SK-N-SH treated with all-trans-retinoic acid at 6 μM for 48 hours (cell line): ENCODE data around the gene LRP11.

ENCODE experiments used
- ATAC-seq: fragments of 200-7000 bp; cut with Tn5 transposase; 3 replicates; pipeline ENCODE4 v1.9.1; 2020; ENCODE audit warnings: mild to moderate bottlenecking, moderate library complexity
- ARNTL ChIP-seq: fragments of 450-650 bp; formaldehyde crosslinking; IDR thresholded peaks from 2 replicates; pipeline ENCODE4 v1.5.0; 2020; ENCODE audit warnings: low read depth, mild to moderate bottlenecking, moderate library complexity, borderline replicate concordance
- BACH2 ChIP-seq: fragments of 250-450 bp; sonication (Bioruptor Pico); IDR thresholded peaks from 2 replicates; pipeline ENCODE4 v1.9.0; 2021; ENCODE audit warnings: mild to moderate bottlenecking, borderline replicate concordance
- CREB5 ChIP-seq: fragments of 250-450 bp; sonication (Bioruptor Pico); IDR thresholded peaks from 2 replicates; pipeline ENCODE4 v1.5.1; 2020; ENCODE audit warnings: low read depth, mild to moderate bottlenecking, moderate library complexity
- CSDC2 ChIP-seq: fragments of 250-450 bp; sonication (Bioruptor Pico); IDR thresholded peaks from 2 replicates; pipeline ENCODE4 v1.5.0; 2020; ENCODE audit warnings: mild to moderate bottlenecking, moderate library complexity
- GLIS3 ChIP-seq: fragments of 250-450 bp; sonication (Bioruptor Pico); IDR thresholded peaks from 2 replicates; pipeline ENCODE4 v1.5.0; 2020; ENCODE audit warnings: mild to moderate bottlenecking, moderate library complexity
- ISL1 ChIP-seq: fragments of 250-450 bp; sonication (Bioruptor Pico); IDR thresholded peaks from 2 replicates; pipeline ENCODE4 v2.1.2; 2022; ENCODE audit warnings: mild to moderate bottlenecking, moderate library complexity
- OSR1 ChIP-seq: fragments of 250-450 bp; sonication (Bioruptor Pico); IDR thresholded peaks from 2 replicates; pipeline ENCODE4 v1.8.0; 2022; ENCODE audit warnings: moderate library complexity, mild to moderate bottlenecking, inconsistent platforms
- POU6F1 ChIP-seq: fragments of 250-450 bp; sonication (Bioruptor Pico); IDR thresholded peaks from 2 replicates; pipeline ENCODE4 v1.8.0; 2021; ENCODE audit warnings: low read depth, mild to moderate bottlenecking, moderate library complexity, borderline replicate concordance
- PPARA ChIP-seq: fragments of 250-450 bp; sonication (Bioruptor Pico); IDR thresholded peaks from 2 replicates; pipeline ENCODE4 v1.5.0; 2020; ENCODE audit warnings: mild to moderate bottlenecking, borderline replicate concordance
- RARB ChIP-seq: fragments of 250-450 bp; sonication (Bioruptor Pico); IDR thresholded peaks from 2 replicates; pipeline ENCODE4 v1.8.0; 2021; ENCODE audit warnings: mild to moderate bottlenecking, moderate library complexity
- TCF4 ChIP-seq: fragments of 250-450 bp; sonication (Bioruptor Pico); IDR thresholded peaks from 2 replicates; pipeline ENCODE4 v1.8.0; 2021; ENCODE audit warnings: mild to moderate bottlenecking, moderate library complexity, borderline replicate concordance
- TOX ChIP-seq: fragments of 250-450 bp; sonication (Bioruptor Pico); IDR thresholded peaks from 2 replicates; pipeline ENCODE4 v1.8.0; 2021; ENCODE audit warnings: mild to moderate bottlenecking, moderate library complexity, borderline replicate concordance
- ZC3H10 ChIP-seq: fragments of 250-450 bp; sonication (Bioruptor Pico); IDR thresholded peaks from 2 replicates; pipeline ENCODE4 v1.5.1; 2021; ENCODE audit warnings: mild to moderate bottlenecking, moderate library complexity
- ZFP3 ChIP-seq: fragments of 250-450 bp; sonication (Bioruptor Pico); IDR thresholded peaks from 2 replicates; pipeline ENCODE4 v1.5.0; 2020; ENCODE audit warnings: mild to moderate bottlenecking, moderate library complexity
- ZFP30 ChIP-seq: fragments of 450-650 bp; formaldehyde crosslinking; IDR thresholded peaks from 2 replicates; pipeline ENCODE4 v1.5.0; 2022; ENCODE audit warnings: mild to moderate bottlenecking, moderate library complexity
- ZNF565 ChIP-seq: fragments of 450-650 bp; formaldehyde crosslinking; conservative IDR thresholded peaks from 2 replicates; pipeline ENCODE4 v1.5.0; 2020; ENCODE audit warnings: low read depth, mild to moderate bottlenecking, moderate library complexity
- ZNF8 ChIP-seq: fragments of 450-650 bp; formaldehyde crosslinking; IDR thresholded peaks from 2 replicates; pipeline ENCODE4 v1.5.0; 2020; ENCODE audit warnings: mild to moderate bottlenecking, moderate library complexity
- TF ChIP-seq, protein P1 (sequence below): fragments of 250-450 bp; sonication (Bioruptor Pico); IDR thresholded peaks from 2 replicates; pipeline ENCODE4 v1.5.0; 2020; ENCODE audit warnings: mild to moderate bottlenecking, moderate library complexity
- TF ChIP-seq, protein P2 (sequence below): fragments of 250-450 bp; sonication (Bioruptor Pico); IDR thresholded peaks from 2 replicates; pipeline ENCODE4 v1.5.1; 2021; ENCODE audit warnings: mild to moderate bottlenecking, moderate library complexity
- TF ChIP-seq, protein P3 (sequence below): fragments of 250-450 bp; sonication (Bioruptor Pico); IDR thresholded peaks from 2 replicates; pipeline ENCODE4 v1.8.0; 2020; ENCODE audit warnings: mild to moderate bottlenecking, moderate library complexity, borderline replicate concordance

LRP11 gene

GRCh38 chr6:149905371-149905910, 41.3 kb upstream of the LRP11 start:
- ATAC-seq: no peak
- TF ChIP-seq TCF4 (no peak), CSDC2 (CRISPR knock-in tag) (no peak), ISL1 (CRISPR knock-in tag) (no peak), ZNF565 (CRISPR knock-in tag) (no peak), POU6F1 (CRISPR knock-in tag) (no peak), ZFP30 (CRISPR knock-in tag) (no peak), OSR1 (CRISPR knock-in tag) (no peak), ARNTL (no peak), CREB5 (CRISPR knock-in tag) (no peak), GLIS3 (CRISPR knock-in tag) (no peak), ZC3H10 (CRISPR knock-in tag) (no peak), PPARA (CRISPR knock-in tag) (no peak), ZNF8 (CRISPR knock-in tag) (no peak), BACH2 (CRISPR knock-in tag) (no peak), ZFP3 (no peak), TOX (CRISPR knock-in tag) (no peak)
- TF ChIP-seq, protein P1, sequence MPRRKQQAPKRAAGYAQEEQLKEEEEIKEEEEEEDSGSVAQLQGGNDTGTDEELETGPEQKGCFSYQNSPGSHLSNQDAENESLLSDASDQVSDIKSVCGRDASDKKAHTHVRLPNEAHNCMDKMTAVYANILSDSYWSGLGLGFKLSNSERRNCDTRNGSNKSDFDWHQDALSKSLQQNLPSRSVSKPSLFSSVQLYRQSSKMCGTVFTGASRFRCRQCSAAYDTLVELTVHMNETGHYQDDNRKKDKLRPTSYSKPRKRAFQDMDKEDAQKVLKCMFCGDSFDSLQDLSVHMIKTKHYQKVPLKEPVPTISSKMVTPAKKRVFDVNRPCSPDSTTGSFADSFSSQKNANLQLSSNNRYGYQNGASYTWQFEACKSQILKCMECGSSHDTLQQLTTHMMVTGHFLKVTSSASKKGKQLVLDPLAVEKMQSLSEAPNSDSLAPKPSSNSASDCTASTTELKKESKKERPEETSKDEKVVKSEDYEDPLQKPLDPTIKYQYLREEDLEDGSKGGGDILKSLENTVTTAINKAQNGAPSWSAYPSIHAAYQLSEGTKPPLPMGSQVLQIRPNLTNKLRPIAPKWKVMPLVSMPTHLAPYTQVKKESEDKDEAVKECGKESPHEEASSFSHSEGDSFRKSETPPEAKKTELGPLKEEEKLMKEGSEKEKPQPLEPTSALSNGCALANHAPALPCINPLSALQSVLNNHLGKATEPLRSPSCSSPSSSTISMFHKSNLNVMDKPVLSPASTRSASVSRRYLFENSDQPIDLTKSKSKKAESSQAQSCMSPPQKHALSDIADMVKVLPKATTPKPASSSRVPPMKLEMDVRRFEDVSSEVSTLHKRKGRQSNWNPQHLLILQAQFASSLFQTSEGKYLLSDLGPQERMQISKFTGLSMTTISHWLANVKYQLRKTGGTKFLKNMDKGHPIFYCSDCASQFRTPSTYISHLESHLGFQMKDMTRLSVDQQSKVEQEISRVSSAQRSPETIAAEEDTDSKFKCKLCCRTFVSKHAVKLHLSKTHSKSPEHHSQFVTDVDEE (CRISPR knock-in tag): no peak
- TF ChIP-seq, all 23 proteins: peak for 0

DNA sequence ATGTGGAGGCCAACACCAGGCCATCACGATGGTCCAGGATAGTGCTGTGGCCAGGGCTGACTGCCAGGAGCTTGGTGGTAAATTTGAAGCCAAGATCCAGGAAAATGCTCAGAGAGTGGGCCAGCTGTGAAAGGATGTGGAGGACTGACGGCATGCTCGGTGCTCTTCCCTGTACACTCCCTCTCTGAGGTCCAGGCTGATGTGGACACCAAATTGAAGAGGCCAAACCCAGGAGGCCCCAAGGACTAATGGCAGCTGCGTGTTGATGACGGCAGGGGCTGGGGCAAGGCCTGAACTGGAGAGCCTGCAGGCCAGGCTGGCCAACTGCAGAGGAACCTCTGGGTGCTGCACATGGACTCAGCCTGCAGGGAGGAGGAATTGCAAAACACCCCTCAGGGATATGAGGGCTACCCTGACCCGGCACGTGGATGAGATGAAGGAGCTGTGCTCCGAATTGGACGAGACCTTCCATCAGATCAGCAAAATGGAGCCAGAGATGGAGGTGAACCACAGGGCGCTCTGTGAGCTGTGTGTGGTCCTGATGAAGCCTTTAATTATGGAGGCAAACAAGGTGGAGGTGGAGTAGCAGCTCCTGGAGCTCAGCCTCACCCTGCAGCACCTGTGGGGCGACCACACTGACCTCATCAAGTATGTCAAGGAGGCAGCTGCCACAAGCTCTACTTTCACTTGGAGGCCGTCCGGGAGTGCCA, 40.7 kb upstream of the LRP11 start:
- TF ChIP-seq OSR1 (CRISPR knock-in tag): no peak
- TF ChIP-seq GLIS3 (CRISPR knock-in tag): no peak
- TF ChIP-seq ZFP3: no peak
- TF ChIP-seq RARB (CRISPR knock-in tag): no peak
- no peak for TF ChIP-seq ZNF8 (CRISPR knock-in tag)
- TF ChIP-seq CREB5 (CRISPR knock-in tag): no peak
- no peak for TF ChIP-seq BACH2 (CRISPR knock-in tag)
- TF ChIP-seq ISL1 (CRISPR knock-in tag): no peak
- TF ChIP-seq, all 23 proteins: peak for 0

GRCh38 chr6:149903938-149904611, 39.9 kb upstream of the LRP11 start:
- TF ChIP-seq ISL1 (CRISPR knock-in tag) (no peak), GLIS3 (CRISPR knock-in tag) (no peak), ARNTL (no peak), POU6F1 (CRISPR knock-in tag) (no peak), PPARA (CRISPR knock-in tag) (no peak), TOX (CRISPR knock-in tag) (no peak)
- TF ChIP-seq, protein P2, sequence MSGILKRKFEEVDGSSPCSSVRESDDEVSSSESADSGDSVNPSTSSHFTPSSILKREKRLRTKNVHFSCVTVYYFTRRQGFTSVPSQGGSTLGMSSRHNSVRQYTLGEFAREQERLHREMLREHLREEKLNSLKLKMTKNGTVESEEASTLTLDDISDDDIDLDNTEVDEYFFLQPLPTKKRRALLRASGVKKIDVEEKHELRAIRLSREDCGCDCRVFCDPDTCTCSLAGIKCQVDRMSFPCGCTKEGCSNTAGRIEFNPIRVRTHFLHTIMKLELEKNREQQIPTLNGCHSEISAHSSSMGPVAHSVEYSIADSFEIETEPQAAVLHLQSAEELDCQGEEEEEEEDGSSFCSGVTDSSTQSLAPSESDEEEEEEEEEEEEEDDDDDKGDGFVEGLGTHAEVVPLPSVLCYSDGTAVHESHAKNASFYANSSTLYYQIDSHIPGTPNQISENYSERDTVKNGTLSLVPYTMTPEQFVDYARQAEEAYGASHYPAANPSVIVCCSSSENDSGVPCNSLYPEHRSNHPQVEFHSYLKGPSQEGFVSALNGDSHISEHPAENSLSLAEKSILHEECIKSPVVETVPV (CRISPR knock-in tag): no peak
- TF ChIP-seq, protein P3, sequence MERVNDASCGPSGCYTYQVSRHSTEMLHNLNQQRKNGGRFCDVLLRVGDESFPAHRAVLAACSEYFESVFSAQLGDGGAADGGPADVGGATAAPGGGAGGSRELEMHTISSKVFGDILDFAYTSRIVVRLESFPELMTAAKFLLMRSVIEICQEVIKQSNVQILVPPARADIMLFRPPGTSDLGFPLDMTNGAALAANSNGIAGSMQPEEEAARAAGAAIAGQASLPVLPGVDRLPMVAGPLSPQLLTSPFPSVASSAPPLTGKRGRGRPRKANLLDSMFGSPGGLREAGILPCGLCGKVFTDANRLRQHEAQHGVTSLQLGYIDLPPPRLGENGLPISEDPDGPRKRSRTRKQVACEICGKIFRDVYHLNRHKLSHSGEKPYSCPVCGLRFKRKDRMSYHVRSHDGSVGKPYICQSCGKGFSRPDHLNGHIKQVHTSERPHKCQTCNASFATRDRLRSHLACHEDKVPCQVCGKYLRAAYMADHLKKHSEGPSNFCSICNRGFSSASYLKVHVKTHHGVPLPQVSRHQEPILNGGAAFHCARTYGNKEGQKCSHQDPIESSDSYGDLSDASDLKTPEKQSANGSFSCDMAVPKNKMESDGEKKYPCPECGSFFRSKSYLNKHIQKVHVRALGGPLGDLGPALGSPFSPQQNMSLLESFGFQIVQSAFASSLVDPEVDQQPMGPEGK (CRISPR knock-in tag): no peak
- ATAC-seq: no peak

More for the DNA sequence above, 40.7 kb upstream of the LRP11 start:
- no peak for ATAC-seq
